GM18873 (cell line): ENCODE measurements around the gene ITGB1.

ENCODE experiments used
- ATAC-seq: cut with Tn5 transposase; IDR thresholded peaks from one replicate; pipeline ENCODE4 v1.9.1; 2021; ENCODE audit warnings: mild to moderate bottlenecking, moderate library complexity, moderate number of reproducible peaks; ENCODE audit not compliant: unreplicated experiment, low FRiP score

Gene ITGB1

DNA sequence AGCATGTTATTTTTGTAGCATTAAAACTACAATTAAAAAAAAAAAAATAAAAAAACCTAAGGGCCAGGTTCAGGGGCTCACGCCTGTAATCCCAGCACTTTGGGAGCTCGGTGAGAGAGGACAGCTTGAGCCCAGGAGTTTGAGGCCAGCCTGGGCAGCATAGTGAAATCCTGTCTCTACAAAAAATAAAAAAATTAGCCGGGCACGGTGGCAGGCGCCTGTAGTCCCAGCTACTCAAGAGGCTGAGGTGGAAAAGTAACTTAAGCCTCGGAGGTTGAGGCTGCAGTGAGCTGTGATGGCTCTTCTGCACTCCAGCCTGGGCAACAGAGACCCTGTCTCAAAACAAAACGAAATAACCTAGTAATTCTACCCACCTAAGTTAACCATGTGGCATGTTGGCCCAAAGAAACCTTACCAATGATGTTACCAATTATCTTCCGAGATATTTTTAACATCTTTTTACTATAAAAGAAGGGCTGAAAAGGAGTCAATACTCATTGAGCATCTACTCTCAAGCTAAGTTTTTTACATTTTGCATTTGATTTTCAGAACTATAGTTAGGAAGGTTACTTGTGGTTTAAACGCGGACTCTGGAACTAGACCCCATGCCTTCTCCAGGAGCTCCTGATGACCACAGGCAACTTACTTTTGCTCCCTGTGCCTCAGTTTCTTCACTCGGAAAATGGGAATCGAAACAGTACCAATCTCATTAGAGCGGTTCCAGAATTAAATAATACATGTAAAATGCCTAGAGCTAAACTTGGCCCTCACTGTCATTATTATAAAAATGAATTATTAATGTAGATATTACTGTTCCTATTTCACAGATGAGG lies 1.4 kb downstream of the ITGB1 start:
- ATAC-seq, result no peak

GRCh38 chr10:32955790-32956189 lies 2.2 kb downstream of the ITGB1 start:
- no peak for ATAC-seq

DNA sequence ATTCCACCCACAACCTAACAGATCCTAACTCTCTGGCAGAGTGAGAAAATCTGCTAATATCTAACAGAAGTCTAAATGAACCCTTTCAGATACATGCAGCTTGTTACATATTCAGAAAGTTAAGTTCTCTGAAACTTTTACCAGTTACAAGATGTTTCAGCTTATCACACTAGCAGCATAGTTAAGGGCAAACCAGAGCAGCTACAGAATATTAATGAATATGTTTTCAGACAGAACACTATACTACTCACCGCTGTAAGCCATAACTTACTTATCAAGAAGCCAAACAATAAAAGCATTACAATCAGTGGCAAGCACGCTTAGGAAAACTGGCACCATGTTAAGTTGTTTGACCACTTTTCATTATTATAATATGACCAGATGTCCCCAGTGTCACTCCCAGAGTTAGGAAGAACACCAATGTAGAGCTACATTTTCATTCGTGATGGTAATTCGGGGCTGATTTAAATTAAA lies 2.7 kb downstream of the ITGB1 start:
- ATAC-seq, result no peak

- ATAC-seq, result no peak
Measured at GRCh38 chr10:32954545-32955298, 3.3 kb downstream of the ITGB1 start.

DNA sequence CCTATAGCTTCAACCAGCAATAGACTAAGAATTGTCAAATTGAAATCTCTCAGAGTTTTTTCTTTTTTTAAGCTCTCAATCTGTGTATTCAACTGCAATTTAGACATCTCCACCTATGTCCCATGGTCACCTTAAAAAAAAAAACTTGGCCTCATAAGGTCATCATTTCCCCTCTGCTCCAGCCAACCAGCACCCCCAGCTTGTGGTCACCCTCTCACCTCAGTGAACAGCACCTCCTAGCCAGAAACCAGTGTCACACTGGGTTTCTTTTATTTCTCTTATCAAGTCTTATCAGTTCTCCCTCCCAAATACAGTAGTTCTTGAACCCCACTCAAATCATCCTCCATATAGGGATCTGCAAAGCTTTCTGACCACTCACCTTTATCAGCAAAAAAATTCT lies 4.0 kb downstream of the ITGB1 start:
- ATAC-seq, result no peak

- ATAC-seq, result no peak
Measured at GRCh38 chr10:32953277-32953927, 4.6 kb downstream of the ITGB1 start.

DNA sequence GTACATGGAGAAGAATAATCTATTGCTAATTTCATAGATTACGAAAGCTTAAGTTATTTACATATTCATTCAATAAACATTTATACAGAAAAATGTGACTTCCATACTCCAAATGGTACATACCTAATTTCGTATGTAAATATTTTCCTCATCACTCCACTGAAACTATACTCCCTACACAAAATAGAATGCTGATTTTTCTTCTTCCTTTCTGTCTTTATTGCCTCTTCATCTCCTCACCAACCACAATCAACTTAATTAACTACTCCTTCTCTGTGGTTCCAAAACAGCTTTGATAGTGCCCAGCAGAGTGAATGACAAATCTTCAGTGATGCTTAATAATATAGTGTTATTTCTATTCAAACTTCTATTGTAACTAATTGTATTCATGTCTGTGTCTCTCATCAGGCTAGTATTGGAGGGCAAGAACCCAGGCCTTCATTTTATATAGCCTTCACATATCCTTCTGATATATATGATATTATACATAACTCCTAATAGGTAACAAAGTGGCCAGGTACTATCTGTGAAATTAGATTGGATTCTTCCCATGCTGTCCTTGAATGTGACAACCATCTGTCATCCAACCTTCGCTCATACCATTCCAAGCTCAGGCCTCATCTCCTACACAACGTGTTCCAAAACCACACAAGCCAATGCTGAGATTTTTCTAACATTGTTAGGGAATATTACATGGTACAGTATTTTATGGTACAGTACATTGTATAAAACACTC lies 5.3 kb downstream of the ITGB1 start:
- no peak for ATAC-seq

DNA sequence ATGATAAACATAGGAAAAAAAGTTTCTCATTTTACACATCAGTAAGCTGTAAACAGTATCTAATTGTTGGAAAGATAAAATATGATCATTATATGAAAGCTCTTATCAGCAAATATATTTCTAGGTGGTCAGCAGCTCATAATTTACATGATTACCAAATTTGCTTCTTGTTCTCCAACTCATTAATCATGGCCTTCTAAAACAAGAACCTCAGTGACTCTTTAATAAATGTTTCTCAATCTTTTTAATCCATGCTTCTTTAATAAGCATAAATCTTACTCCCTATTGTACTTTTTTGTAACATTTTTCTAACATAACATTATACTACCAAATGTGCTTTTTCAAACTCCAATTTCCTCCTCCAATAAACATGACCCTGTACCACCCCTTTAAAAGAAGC lies 5.9 kb downstream of the ITGB1 start:
- ATAC-seq, result no peak

GRCh38 chr10:32951111-32951510 lies 6.9 kb downstream of the ITGB1 start:
- no peak for ATAC-seq

DNA sequence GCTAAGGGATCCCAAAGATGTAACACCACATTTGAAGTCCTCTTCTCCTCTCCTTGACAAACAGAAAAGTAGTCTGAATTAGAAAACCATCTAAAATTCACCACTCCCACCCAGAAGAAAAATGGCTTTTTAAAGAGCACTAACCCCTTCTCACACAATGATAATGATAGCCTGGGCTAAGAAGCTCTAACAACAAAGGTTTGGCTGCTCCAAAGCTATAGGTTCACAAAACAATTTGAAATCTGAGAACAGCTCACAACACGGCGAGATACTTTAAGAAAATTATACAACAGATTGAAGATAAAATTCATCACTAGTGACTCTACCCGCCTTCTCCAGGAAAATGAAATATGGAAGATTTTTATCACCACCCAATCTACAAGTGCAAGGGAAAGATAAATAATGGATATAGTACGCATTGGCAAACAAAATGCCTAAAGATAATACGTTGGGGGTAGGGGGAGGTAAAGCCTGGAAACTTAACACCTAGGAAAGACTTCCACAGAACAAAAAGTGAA lies 7.4 kb downstream of the ITGB1 start:
- ATAC-seq, result no peak

GRCh38 chr10:32949221-32949678 lies 8.8 kb downstream of the ITGB1 start:
- ATAC-seq, result no peak

- ATAC-seq, result no peak
Measured at GRCh38 chr10:32948451-32948850, 9.6 kb downstream of the ITGB1 start.

- no peak for ATAC-seq
Measured at GRCh38 chr10:32947586-32947985, 10.4 kb downstream of the ITGB1 start.

DNA sequence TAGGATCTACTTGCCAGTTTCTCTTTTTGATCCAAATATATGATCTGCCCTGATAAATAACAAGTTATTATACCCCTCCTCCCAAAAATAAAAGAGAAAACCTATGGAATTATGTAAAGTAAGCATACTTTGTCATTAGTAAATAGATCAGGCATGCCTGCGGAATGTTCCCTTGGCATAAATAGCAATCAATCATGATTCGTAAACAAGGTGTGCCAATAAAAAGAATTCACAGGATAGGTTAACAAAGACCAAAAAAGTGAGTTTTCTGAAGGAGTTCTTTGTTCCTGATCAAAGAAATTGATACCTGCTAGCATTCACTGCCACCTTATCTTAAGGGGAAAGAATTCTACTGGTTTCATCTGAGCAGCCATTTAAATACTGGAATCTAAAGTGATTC lies 11.9 kb downstream of the ITGB1 start:
- ATAC-seq, result no peak

- ATAC-seq, result peak; percentile 2
Measured at GRCh38 chr10:32943854-32944661, 14.0 kb downstream of the ITGB1 start.

GRCh38 chr10:32943395-32943794 lies 14.6 kb downstream of the ITGB1 start:
- ATAC-seq, result peak; percentile 52

DNA sequence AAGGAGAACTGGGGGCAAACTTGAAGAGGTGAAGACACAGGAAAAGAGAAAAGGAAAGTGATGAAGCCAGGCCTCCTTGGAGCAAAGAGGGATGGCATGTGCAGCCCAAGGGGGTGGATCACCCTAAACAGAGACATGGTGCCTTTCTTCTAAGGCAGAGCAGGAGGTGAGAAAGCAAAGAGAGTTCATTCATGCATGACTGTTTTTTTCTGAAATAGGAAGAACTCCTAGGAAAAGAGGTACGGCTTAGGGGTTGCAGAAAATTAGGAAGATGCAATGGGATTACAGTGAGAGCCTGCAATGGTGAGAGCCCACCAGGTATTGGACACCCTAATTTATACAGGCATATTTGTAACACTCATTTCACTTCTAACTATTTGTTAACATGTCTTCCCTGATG lies 15.9 kb downstream of the ITGB1 start:
- ATAC-seq, result no peak

DNA sequence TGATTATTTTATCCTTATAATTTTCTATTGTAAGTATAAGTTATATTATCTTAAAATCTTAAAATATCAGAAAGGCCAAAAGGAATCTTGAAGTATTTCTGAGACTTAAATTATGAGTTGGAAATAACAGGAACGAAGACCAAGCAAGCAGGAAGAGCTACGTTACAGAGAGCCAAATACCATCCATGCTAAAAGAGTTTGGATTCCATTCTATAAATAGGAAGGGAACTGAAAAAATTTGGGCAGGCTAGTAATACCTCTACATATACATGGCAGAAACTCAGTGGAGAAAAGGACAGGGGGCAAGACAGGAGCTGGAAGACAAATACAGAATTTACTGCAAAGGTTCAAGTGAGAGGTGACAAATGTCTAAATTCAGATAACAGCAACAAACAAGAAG lies 16.7 kb downstream of the ITGB1 start:
- ATAC-seq, result no peak
